KG1 (cell line): Measurements from ENCODE around the gene PRDM12.

Experiments
- DNase-seq: peaks from one replicate; lab custom pipeline; 2025; lab: John Stamatoyannopoulos, UW

PRDM12 gene

DNA sequence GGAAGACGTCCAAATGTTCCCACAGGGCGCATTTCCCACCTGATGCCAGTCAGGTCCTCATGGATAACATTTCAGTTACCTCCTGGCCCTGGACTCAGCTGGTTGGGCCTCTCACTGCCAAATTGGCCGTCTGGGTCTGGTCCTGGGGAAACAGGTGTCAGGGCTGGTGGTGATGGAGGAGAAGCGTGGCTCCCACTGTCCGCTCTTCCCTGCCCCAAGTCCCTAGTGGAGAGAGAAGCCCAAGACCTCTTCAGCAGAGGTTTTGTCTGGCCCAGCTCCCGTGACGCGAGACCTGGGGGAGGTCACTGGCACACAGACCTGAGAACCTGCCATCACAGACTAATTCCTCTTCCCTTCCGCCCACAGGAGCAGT is 27.8 kb upstream of the PRDM12 start:
- DNase-seq: no peak

DNA sequence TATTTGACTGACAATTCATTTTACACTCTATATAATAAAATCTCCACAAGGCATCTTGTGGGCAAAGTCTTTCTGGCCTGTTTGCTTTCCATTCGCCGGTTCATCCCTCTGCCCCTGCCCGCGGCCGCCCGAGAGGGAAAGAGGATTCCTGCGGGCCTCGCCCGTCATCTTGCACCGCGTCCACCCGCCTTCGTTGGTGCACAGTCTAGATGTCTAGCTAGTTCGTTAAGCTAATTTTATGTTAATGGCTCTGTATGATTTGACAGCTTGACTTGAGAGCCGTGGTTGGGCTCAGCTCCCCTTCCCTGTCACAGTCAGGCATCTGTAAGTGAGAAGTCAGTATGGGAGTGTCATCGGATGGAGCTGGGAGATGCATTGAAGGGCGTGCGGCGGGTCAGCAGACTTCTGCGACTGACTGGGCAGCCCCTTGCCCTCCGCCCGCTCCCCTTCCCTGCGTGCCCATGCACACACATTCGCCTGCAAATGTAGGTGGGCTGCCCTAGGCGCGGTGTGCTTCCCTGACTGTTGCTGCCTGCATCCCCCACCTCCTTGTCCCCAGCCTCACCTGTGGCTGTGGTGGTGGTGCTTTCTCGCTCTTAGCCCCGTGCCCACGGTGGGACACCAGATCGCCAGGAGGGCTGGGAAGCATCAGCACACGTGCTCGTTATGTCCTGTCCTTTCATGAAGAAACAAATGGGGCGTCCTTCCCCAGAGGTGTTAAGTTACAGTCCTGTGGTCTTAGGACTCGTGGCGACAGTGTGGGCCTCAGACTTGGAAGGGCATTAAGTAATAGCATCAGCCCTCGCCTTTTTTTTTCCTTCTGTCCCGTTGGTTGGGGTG is 25.9 kb upstream of the PRDM12 start:
- no peak for DNase-seq

DNA sequence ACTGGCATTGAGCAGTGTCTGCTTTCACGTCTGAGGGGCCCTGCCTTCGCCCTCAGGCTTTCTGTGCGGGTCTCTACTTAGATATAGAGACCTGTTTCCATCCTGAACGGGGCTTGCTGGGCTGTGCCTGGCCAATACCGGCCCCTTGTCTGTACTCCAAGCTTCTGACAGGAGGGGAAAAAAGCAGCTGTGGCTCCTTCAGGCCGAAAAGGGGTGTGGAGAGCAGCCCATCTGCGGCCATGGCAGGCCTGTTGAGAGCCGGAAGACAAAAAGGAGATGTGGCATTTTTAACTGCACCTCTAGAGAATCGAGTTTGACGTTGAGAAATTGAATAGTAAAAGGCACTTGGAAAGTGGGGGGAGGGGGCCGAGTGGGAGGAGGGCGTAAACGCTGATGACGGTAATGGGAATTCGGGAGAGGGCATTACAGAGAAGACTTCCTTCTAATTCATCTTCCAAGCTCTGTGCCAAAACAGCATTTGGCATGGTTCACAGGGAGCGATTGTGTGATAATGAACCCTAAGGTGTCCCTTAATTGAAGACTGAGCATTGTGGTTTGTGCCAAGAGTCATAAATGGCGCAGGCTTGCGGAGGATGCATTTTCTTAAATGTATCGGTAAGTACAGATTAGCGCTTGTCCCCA is 25.1 kb upstream of the PRDM12 start:
- DNase-seq: no peak

DNA sequence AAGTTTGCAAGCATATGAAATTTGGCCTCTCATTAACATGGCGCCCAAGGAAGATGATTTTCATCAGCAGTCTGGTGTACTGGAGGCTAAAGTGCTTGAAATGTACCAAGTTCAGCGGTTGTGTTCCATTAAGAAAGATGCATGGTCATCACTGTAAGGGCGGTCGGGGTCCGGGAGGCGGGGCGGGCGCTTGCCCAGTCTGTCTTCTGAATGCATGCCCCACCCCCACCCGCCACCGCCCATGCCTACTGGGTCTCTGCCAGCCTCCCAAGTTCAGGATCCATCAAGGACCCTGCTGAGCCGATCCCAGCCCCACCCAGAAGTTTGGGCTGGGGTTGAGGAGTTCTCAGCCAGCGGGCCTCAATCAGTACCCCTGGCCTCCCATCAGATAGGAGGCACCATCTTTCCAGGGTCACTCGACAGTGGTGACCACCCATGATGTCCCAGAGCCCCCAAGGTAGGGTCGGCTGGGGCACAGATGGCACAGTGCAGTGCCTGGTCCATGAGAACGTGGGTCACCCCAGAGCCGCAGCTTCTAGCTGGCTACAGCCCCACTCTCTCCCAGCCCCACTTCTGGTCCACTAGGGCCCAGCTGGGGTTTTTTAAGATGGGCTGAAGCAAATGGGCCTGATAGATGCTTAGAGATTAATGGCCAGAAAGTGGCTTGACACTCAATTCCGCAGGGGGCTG is 24.4 kb upstream of the PRDM12 start:
- DNase-seq: no peak

DNA sequence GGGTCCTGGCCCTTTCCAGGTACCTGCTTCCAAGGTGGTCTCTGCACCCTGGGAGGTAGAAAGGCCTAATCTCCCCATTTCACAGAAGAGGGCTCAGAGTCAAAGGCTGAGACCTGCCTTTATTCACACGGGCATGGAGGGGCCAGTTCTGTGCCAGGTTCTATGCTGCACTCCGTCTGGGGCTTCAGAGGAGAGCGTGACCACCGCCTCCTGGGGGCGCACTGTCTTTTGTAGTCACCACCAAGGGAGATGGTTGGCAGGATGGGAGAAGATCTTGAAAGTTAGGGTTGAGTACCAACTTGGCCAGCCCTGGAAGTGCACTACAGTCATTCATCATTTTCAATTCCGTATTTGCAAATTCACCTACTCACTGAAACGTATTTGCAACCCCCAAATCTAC is 23.7 kb upstream of the PRDM12 start:
- no peak for DNase-seq

DNA sequence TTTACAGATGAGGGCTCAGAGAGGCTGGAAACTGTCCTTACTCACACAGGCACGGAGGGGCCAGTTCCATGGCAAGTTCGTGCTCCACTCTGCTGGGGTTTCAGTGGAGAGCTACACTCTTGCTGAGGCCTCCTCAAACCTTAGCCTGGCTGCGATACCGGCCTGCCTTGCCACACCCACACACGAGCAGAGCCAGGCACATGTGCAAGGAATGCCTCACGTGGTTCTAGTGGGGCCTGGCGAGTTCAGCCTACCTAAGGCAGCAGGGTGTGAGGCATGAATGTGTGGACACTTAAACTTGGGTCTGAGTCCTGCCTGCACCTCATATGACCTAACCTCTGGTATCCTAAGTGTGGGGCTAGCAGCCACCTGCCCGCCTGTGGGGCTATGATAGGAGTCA is 21.5 kb upstream of the PRDM12 start:
- no peak for DNase-seq

DNA sequence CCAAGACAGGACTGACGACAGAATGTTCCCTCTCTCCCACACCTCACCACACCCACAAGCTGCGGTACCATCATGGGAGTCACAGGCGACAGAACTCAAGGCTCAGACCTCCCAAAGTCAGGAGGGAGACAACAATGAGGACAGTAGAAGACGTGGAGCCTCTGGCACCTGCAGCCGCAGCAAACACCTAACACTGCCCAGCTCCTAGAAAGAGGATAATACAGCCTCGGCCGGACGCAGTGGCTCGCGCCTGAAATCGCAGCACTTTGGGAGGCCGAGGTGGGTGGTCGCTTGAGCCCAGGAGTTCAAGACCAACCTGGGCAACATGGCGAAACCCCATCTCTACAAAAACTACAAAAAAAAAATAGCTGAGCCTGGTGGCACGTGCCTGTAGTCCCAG is 13.2 kb upstream of the PRDM12 start:
- DNase-seq: no peak

DNA sequence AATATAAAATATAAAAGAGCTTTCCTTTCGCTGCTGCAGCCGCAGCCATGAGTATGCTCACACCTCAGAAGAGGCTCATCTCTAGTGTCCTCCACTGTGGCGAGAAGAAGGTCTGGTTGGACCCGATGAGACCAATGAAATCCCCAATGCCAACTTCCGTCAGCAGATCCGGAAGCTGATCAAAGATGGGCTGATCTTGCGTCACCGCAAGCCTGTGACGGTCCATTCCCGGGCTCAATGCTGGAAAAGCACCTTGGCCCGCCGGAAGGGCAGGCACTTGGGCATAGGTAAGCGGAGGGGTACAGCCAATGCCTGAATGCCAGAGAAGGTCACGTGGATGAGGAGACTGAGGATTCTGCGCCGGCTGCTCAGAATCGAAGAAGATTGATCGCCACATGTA is 12.6 kb upstream of the PRDM12 start:
- DNase-seq: no peak

DNA sequence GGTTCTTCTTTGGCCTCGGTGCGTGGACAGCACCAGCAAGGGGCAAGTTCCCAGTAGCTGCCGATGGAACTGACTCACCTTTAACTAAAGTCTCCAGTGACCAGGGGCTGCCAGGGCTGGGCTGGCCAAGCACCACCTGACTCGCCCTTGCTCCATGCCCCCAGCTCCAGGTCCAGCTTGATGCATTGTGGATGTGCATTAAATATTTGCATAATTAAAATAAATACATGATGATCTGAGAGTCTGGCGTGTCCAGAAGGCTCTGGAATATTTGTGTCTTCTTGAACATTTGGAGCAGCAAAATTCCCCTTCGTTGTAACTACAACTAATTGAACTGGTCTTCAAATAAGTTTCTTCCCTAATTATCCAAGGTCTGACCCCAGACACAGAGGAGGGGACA is 9.5 kb upstream of the PRDM12 start:
- no peak for DNase-seq

DNA sequence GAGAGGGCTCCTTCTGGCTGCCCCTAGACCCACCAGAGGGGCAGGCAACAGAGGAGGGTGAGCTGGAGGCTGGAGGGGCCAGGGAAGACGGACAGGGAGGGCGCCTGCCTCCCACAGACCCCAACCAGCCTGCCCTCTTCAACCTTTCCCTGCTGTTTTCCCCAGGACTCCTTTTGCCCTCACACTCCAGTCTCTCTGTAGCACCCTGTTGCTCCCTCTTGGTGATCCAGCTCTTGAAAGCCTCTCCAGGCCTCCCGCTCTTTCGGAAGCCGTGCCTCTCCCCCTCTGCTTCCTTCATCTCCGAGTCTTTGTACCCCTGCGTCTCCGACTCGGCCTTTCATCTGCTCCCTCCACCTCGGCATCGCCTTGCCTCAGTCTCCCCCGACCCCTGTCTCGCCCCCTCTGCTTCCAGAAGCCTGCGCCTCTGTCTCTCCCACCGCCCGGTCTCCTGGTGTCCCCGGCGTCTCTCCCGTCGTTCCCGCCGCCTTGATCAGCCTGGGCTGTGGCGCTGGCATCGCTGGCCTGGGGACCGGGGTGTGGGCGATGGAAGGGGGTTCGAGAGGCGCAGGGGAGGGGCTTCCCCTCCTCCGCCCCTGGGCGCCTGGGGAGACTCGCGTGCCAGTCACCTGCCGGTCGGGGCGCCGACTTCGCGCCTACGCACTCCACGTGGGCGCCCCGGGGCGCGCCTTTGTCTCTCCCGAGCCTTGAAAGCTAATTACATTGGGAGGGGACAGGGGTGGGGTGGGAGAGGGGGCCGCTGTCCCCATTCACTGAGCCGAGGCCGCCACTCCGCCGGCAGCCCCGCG is 5.3 kb upstream of the PRDM12 start:
- no peak for DNase-seq

DNA sequence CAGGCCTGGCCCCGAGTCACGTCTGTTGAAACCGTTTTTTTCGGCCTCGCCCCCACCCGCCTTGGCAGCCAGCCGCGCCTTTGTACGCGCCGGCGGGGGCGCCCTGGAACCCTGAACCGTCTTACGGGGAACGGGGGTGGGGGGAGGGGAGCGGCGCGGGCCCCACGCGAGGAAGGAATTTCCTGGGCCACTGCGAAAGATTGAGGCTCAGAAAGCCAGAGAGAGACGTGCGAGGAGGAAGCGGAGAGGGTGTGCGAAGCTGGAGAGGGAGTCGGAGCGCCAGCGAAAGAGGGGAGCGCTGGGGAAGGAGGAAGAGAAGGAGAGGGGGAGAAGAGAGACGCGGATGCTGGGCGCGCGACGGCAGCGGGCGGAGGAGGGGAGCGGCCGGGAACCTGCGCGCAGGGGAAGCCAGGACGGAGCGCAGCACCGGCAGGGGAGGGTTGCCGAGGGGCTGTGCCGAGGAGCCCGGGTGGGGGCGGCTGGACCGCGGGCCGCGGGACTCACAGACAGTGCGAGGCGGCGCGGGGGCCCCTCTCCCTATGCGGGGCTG is 4.6 kb upstream of the PRDM12 start:
- DNase-seq: no peak

DNA sequence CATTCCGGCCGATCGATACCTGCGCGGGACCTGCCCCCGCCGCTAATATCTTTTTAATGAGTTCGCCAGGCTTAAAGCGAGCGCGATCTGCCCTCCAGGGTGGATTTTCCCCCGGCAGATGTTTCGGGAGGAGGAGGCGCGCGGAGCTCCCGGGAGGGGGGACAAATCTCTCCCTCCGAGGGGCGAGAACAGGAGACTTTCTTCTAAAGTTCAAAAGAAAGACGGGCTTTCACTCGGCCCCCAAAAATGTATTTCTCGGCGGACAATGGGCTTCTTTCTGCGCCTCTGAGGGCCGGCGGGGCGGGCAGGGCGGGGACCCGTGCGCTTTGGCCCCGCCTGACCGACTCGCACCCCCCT is 4.1 kb upstream of the PRDM12 start:
- DNase-seq: no peak

DNA sequence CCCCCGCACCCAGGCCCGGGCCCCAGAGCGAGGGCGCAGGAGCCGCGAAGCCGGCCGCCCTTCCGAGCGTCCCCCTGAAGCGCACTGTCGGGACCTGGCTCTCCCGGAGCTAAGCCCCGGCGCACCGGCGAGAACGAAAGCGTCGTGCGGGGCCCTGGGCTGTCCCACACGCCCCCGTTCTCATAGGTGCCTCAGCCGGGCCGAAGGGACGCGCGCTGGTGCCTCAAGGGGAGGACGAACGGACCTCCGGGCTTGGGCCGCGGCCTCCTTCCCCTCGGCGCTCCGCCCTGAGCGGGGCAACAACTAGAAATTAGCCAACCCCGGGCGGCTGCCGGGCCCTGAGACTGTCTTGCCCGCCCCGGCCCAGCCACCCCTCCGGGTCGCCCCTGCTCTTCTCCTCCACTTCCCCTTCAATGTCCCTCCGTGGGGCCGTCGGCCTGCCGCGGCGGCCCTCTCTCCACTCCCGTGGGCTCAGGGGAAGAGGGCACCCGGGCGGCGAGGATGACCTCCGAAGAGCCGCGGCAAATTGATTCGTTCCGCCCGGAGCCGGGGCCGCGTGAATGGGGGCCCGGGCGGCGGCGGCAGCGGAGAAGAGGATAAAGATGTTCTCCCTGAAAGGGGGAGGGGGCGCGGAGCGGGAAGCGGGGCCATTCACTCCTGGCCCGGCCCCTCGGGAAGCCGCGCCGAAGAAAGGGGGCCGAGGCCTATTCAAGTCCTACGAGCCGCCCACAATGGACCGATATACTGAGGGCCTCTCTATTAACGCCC is 3.5 kb upstream of the PRDM12 start:
- DNase-seq: no peak

DNA sequence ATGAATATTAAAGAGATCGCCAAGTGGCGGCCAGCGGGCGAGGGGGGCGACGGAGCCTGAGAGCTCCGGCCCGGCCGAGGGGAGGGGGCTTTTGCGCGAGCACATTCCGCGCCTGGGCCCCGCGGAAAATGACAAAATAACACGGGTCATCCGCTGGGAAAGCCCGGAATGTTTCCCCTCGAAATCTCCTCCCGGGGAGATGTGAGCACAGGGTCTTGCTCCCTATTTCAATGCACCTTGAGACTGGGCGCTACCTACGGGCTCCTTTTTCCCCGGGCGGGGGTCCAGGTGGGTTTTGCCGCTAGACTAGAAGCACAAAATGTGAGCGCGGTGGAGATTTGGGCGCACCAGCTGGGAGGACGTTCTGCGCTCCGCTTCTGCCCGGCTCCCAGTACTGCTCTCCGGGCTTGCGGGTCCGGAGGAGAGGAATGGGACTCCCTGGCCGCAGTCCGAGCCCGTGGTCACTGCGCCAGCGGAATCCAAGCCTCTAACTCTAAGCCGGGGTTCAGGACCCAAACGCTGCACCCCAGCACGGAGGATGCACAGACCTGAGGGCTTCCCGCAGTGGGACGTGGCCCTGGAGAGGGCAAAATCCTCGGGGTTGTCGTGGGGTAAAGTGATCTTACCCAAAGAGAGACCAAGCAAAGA is 2.8 kb upstream of the PRDM12 start:
- no peak for DNase-seq

DNA sequence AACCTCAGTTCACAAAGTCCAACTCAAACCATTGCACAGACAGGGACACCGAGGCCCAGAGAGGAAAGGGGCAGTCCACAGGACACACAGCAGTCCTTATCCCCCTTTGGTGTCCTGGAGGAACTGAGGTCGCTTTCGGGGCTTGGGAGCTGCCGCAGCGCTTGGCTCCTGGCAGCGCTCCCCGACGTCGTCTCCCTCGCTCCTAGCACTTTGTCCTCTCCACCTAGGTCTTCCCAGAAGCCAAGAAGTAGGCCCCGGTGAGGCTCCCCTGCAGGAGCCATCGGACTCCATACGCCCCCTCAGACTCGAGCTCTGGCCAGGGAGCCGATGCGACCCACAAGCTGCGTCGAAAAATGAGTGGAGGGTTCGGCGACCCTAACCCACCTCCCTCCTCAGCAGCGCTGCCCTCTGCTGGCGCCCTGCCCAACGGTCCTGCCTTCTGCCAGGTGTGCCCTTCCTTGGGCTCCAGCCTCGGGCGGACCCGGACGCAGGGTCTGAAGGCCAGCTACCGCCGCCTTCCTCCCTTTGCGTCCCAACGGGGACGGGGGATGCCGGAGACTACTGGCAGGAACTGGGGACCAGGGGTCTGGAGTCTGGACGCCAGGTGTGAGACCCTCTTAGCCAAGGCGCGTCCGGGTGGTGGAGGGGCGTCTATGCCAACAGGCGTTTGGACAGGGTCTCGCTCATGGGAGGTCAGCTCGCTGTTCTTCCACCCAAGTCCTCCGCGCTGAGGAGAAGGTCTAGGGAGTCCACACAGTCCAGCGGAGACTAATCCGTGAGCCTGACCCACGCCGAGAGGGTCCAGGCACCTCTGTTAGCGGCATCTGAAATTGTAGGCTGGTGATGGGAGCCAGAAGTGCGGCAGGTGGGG is 2.1 kb upstream of the PRDM12 start:
- DNase-seq: no peak

DNA sequence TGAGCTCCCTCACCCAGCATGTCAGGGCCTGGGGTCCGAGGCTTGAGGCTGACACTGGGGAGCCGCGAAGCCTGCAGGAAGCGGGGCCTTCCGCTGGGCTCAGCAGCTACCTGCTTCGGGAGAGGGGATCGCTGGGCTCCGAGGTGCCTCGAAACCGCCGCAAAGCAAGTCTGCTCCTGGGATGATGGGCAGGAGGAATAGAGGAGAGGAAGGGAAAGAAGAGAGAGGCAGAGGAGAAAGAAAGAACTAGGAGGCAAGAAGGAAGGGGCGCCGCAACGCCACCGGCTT is 1.5 kb upstream of the PRDM12 start:
- DNase-seq: no peak

DNA sequence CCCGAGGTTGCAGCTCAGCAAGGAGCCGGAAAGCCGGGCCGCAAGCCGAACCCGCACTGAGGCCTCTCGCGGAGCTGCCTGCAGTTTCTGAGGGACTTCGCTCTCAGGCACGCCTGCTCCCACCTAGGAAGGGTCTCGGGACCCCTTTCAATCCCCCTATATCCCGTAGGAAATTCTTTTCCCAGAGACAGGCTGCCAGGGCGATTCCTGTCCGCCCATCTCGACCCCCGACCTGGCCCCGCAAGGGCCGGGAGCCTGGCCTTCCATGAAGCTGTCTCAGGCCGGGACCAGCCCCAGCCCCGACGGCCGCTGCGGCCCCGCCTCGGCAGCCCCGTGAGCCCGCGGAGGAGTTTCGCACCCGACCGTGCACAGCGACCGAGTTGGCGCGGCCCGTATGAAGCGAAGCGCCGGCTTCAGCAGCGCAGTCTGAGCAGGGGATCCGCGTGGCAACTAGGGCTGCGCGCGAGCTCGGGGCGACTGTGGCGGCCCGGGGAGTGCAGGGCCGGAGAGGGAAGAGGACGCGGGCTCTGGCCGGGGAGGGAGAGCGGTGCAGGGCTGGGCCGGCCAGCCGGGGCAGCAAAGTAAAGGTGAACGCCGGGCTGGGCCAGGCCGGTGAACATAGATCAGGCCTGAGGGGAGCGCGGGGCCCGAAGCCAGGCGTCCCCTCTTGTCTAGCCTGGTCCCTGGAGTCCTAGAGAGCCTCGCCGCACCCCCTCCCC is 977 bp upstream of the PRDM12 start:
- no peak for DNase-seq

DNA sequence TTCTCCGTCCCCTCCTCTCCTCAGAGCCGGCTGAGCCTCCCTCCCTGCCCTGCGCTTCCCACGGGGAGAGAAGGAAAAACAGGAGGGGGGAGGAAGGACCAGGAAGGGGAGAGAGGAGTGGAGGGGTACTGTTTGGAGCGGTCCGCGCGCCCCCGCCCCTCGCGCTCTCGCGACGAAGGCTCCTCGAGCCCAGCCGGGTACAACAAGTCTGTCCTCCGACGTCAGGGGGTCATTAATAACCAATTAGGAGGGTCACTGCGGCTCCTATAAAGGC is 480 bp upstream of the PRDM12 start:
- no peak for DNase-seq

DNA sequence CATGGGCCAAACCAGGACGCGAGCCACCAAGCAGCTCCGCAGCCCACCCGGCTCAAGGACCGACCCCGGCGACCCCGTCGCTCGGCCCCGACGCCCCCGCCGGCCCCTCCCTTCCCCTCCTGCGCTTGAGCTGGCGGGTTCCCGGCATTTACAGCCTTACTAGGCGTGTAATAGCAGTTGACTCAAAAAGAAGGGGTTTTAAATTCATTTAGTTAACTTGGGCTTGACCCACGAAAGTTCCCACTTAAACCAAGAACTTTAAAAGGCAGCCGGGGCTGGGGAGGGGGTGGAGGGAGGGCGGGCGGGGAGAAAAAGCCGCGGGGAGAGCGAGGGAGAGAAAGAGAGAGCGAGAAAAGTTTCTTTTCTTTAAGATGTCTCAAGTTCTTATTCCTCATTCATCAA is 636 bp downstream of the PRDM12 start:
- no peak for DNase-seq
